HCT116 (cell line): Measurements from ENCODE around the gene ZFR. TPM values are rescaled to one million over a fixed set of nuclear protein-coding genes. Genes with fewer than 3 reads are reported as not detected.

Experiments
- ATAC-seq: fragments of 200-7000 bp; cut with Tn5 transposase; 2 replicates; pipeline ENCODE4 v1.9.1; 2020; ENCODE audit warnings: mild to moderate bottlenecking, moderate library complexity
- BruUV-seq: library from RNA; stranded (reverse); fragments of 400-500 nt; replicated peaks from 2 replicates; lab custom pipeline; 2021; lab: Mats Ljungman, UMichigan
- CTCF ChIA-PET: fragments of 300-600 bp; sonication (Branson Sonifier 250); formaldehyde crosslinking; loops from one replicate; lab custom pipeline; 2021; ENCODE audit warnings: antibody characterized with exemption; lab: Charles Lee
- POLR2A ChIA-PET: fragments of 300-600, 350-600 bp; sonication (Branson Sonifier 250); formaldehyde crosslinking; loops from one replicate; lab custom pipeline; 2021; ENCODE audit warnings: antibody characterized with exemption; lab: Charles Lee
- RAD21 ChIA-PET, 2 experiments: fragments of 300-600 bp; sonication (Branson Sonifier 250); formaldehyde crosslinking; loops; one replicate each; lab custom pipeline; 2023; ENCODE audit warnings: low total read pairs in 2 of 2; ENCODE audit not compliant: uncharacterized antibody in 2 of 2, unreplicated experiment in 2 of 2, low non-redundant PET in 1 of 2; lab: Charles Lee
- DNase-seq: peaks from one replicate; pipeline ENCODE4 v3.0.0-alpha.2; 2010; ENCODE audit warnings: low read depth, low spot score
- H2AFZ ChIP-seq: fragments of 200-600 bp; shearing (Covaris generic), sonication (generic); 2 replicates; pipeline ENCODE4 v1.6.1; 2017; ENCODE audit warnings: low read depth, mixed run types, mixed read lengths, antibody characterized with exemption, low read length; ENCODE audit not compliant: poor library complexity, severe bottlenecking
- H3K27ac ChIP-seq: 2 replicates; pipeline ENCODE4 v1.5.1; 2012; ENCODE audit warnings: low read depth, low read length
- H3K27me3 ChIP-seq: fragments of 200-600 bp; sonication (generic); 2 replicates; pipeline ENCODE4 v1.6.1; 2016; ENCODE audit warnings: mixed run types, low read length, mixed read lengths; ENCODE audit not compliant: insufficient read depth
- H3K36me3 ChIP-seq, 2 experiments: fragments of 200-500 bp in 1 of 2; fragments of 200-600 bp in 1 of 2; sonication (Bioruptor generic) in 1 of 2; sonication (generic) in 1 of 2; 2 replicates each; pipeline versions ENCODE4 v1.5.1 to v1.6.1; 2014 to 2016; ENCODE audit warnings: low read length in 2 of 2, inconsistent platforms in 1 of 2, mixed read lengths in 1 of 2, mixed run types in 1 of 2; ENCODE audit not compliant: insufficient read depth in 2 of 2, control insufficient read depth in 1 of 2
- H3K4me1 ChIP-seq, 2 experiments: fragments of 200-600 bp in 1 of 2; sonication (generic) in 1 of 2; 2 replicates each; pipeline versions ENCODE4 v1.5.1 to v1.6.1; 2012 to 2017; ENCODE audit warnings: low read length in 2 of 2, inconsistent platforms in 1 of 2, mild to moderate bottlenecking in 1 of 2, mixed read lengths in 1 of 2, mixed run types in 1 of 2, moderate library complexity in 1 of 2; ENCODE audit not compliant: insufficient read depth in 2 of 2, control insufficient read depth in 1 of 2
- H3K4me2 ChIP-seq: fragments of 200-600 bp; sonication (generic); 2 replicates; pipeline ENCODE4 v1.6.1; 2017; ENCODE audit warnings: mixed run types, low read length, mixed read lengths
- H3K4me3 ChIP-seq, 2 experiments: fragments of 200-600 bp in 1 of 2; sonication (generic) in 1 of 2; replicated peaks in 1 of 2; 2 replicates each; pipeline ENCODE4 v1.5.1; 2011 to 2016; ENCODE audit warnings: low read length in 2 of 2, control low read depth in 1 of 2, low read depth in 1 of 2, mild to moderate bottlenecking in 1 of 2, mixed read lengths in 1 of 2, mixed run types in 1 of 2
- H3K79me2 ChIP-seq: fragments of 200-600 bp; sonication (generic); 2 replicates; pipeline ENCODE4 v1.6.1; 2017; ENCODE audit warnings: mild to moderate bottlenecking, mixed run types, low read length, moderate library complexity, mixed read lengths; ENCODE audit not compliant: insufficient read depth
- H3K9ac ChIP-seq: fragments of 200-600 bp; sonication (generic); 2 replicates; pipeline ENCODE4 v1.6.1; 2016; ENCODE audit warnings: low read length, mixed read lengths
- H3K9me2 ChIP-seq: fragments of 200-600 bp; sonication (generic), shearing (Covaris generic); 2 replicates; pipeline ENCODE4 v1.6.1; 2017; ENCODE audit warnings: mixed run types, mild to moderate bottlenecking, moderate library complexity; ENCODE audit not compliant: insufficient read depth
- H3K9me3 ChIP-seq, 2 experiments: fragments of 200-500 bp in 1 of 2; fragments of 200-600 bp in 1 of 2; sonication (Bioruptor generic) in 1 of 2; sonication (generic) in 1 of 2; 2 replicates each; pipeline ENCODE4 v1.6.1; 2014 to 2017; ENCODE audit warnings: low read length in 2 of 2, mixed read lengths in 2 of 2, inconsistent platforms in 1 of 2, low read depth in 1 of 2, mild to moderate bottlenecking in 1 of 2, mixed run types in 1 of 2, moderate library complexity in 1 of 2; ENCODE audit not compliant: control insufficient read depth in 1 of 2, insufficient read depth in 1 of 2
- H4K20me1 ChIP-seq: fragments of 200-600 bp; sonication (generic), shearing (Covaris generic); 2 replicates; pipeline ENCODE4 v1.6.1; 2017; ENCODE audit warnings: mixed run types, mild to moderate bottlenecking, moderate library complexity; ENCODE audit not compliant: insufficient read depth
- CBX3 ChIP-seq: IDR thresholded peaks from 2 replicates; pipeline ENCODE4 v1.6.1; 2012; ENCODE audit warnings: low read depth
- EGR1 ChIP-seq: IDR thresholded peaks from 2 replicates; pipeline ENCODE4 v1.6.1; 2012; ENCODE audit warnings: low read depth
- ELF1 ChIP-seq: IDR thresholded peaks from 2 replicates; pipeline ENCODE4 v1.6.1; 2012; ENCODE audit warnings: low read depth, borderline replicate concordance
- EZH2 ChIP-seq: fragments of 200-600 bp; sonication (generic); IDR thresholded peaks from 2 replicates; pipeline ENCODE4 v1.6.1; 2017; ENCODE audit warnings: antibody characterized with exemption, mixed run types
- JUND ChIP-seq: IDR thresholded peaks from 2 replicates; pipeline ENCODE4 v1.6.1; 2012
- POLR2A ChIP-seq: IDR thresholded peaks from 2 replicates; pipeline ENCODE4 v1.7.0; 2011; ENCODE audit warnings: borderline replicate concordance; ENCODE audit not compliant: insufficient read depth, insufficient read length; ENCODE audit errors: extremely low read depth
- SIN3A ChIP-seq: IDR thresholded peaks from 2 replicates; pipeline ENCODE4 v1.6.1; 2012; ENCODE audit warnings: low read depth
- SRF ChIP-seq: IDR thresholded peaks from 2 replicates; pipeline ENCODE4 v1.6.1; 2012; ENCODE audit warnings: low read depth
- TCF7L2 ChIP-seq: IDR thresholded peaks from 2 replicates; pipeline ENCODE4 v1.7.0; 2011; ENCODE audit warnings: borderline replicate concordance, inconsistent platforms; ENCODE audit not compliant: insufficient read depth, insufficient read length; ENCODE audit errors: extremely low read depth
- YY1 ChIP-seq: IDR thresholded peaks from 2 replicates; pipeline ENCODE4 v1.6.1; 2011; ENCODE audit warnings: low read length, low read depth, moderate library complexity, mild to moderate bottlenecking; ENCODE audit not compliant: insufficient replicate concordance; ENCODE audit errors: extremely low read depth
- ZFX ChIP-seq: fragments of 450-650 bp; IDR thresholded peaks from 2 replicates; pipeline ENCODE4 v1.6.1; 2017
- intact Hi-C: fragments of 100-400 bp; cut with micrococcal nuclease; formaldehyde crosslinking; loops from 2 replicates; pipeline ENCODE4 v1.10.0; 2022
- total RNA-seq: library from RNA; stranded (reverse); gene quantifications from one replicate; pipeline ENCODE4 v1.2.1, GENCODE V29; 2021; ENCODE audit not compliant: unreplicated experiment
- TF ChIP-seq, protein P1 (sequence below): IDR thresholded peaks from 2 replicates; pipeline ENCODE4 v1.6.1; 2012
- TF ChIP-seq, protein P2 (sequence below): IDR thresholded peaks from 2 replicates; pipeline ENCODE4 v1.6.1; 2012; ENCODE audit warnings: low read depth
- TF ChIP-seq, protein P3 (sequence below), 3 experiments: fragments of 200-600 bp in 1 of 3; sonication (generic) in 1 of 3; IDR thresholded peaks in 2 of 3; conservative IDR thresholded peaks in 1 of 3; 2 replicates each; pipeline ENCODE4 v1.5.1; 2012 to 2017; ENCODE audit warnings: low read depth in 2 of 3, low read length in 2 of 3, antibody characterized with exemption in 1 of 3, borderline replicate concordance in 1 of 3, control low read depth in 1 of 3, mild to moderate bottlenecking in 1 of 3, mixed read lengths in 1 of 3, mixed run types in 1 of 3, moderate library complexity in 1 of 3; ENCODE audit not compliant: insufficient read depth in 1 of 3

ZFR gene
- total RNA-seq, 1 experiment from 2014 or later = 65.7 TPM

DNA sequence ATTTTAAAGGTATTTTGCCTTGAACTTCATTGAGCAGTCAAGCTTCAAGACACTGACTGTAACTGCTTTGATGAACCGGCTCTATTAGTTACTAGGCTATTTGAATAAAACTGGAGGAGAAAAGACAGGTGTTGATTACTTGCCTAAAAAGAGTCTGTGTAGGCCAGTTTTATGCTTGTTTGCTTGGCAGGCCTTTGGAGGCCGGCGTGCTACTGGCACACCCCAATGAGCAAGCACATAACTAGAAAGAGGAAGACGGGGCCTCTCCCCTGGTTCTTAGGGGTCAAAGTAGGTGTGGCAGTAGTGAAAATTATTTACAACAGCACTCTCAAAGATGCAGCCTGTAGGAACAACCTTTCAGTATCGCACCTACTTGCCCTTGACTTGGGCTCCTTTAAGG is 2.1 kb upstream of the ZFR start:
- no TSS peak for BruUV-seq
- H3K79me2 ChIP-seq = peaks cover 21% of the 10 kb centered on the region
- no peak for DNase-seq
- no peak overlapping the region for H3K4me2 ChIP-seq
- H3K36me3 ChIP-seq = no peaks in the 10 kb centered on the region
- H3K27ac ChIP-seq = no peak overlapping the region
- H4K20me1 ChIP-seq = peaks cover 8% of the 10 kb centered on the region; the same call in 1 of the 2 replicates
- no peaks in the 10 kb centered on the region for H3K9me2 ChIP-seq
- H3K9ac ChIP-seq = no peak overlapping the region
- no peaks in the 10 kb centered on the region for H3K9me3 ChIP-seq
- no peaks in the 10 kb centered on the region; the same call in 1 of the 2 replicates for H3K27me3 ChIP-seq
- no peak overlapping the region for H3K4me3 ChIP-seq
- TF ChIP-seq EZH2 (no peak), POLR2A (no peak), YY1 (no peak), SRF (no peak), SIN3A (no peak), ZFX (no peak), CBX3 (no peak), TCF7L2 (no peak), ELF1 (no peak), EGR1 (no peak), JUND (no peak)
- TF ChIP-seq, protein P1, sequence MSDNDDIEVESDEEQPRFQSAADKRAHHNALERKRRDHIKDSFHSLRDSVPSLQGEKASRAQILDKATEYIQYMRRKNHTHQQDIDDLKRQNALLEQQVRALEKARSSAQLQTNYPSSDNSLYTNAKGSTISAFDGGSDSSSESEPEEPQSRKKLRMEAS = no peak
- TF ChIP-seq, protein P2, sequence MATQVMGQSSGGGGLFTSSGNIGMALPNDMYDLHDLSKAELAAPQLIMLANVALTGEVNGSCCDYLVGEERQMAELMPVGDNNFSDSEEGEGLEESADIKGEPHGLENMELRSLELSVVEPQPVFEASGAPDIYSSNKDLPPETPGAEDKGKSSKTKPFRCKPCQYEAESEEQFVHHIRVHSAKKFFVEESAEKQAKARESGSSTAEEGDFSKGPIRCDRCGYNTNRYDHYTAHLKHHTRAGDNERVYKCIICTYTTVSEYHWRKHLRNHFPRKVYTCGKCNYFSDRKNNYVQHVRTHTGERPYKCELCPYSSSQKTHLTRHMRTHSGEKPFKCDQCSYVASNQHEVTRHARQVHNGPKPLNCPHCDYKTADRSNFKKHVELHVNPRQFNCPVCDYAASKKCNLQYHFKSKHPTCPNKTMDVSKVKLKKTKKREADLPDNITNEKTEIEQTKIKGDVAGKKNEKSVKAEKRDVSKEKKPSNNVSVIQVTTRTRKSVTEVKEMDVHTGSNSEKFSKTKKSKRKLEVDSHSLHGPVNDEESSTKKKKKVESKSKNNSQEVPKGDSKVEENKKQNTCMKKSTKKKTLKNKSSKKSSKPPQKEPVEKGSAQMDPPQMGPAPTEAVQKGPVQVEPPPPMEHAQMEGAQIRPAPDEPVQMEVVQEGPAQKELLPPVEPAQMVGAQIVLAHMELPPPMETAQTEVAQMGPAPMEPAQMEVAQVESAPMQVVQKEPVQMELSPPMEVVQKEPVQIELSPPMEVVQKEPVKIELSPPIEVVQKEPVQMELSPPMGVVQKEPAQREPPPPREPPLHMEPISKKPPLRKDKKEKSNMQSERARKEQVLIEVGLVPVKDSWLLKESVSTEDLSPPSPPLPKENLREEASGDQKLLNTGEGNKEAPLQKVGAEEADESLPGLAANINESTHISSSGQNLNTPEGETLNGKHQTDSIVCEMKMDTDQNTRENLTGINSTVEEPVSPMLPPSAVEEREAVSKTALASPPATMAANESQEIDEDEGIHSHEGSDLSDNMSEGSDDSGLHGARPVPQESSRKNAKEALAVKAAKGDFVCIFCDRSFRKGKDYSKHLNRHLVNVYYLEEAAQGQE = no peak
- TF ChIP-seq, protein P3, sequence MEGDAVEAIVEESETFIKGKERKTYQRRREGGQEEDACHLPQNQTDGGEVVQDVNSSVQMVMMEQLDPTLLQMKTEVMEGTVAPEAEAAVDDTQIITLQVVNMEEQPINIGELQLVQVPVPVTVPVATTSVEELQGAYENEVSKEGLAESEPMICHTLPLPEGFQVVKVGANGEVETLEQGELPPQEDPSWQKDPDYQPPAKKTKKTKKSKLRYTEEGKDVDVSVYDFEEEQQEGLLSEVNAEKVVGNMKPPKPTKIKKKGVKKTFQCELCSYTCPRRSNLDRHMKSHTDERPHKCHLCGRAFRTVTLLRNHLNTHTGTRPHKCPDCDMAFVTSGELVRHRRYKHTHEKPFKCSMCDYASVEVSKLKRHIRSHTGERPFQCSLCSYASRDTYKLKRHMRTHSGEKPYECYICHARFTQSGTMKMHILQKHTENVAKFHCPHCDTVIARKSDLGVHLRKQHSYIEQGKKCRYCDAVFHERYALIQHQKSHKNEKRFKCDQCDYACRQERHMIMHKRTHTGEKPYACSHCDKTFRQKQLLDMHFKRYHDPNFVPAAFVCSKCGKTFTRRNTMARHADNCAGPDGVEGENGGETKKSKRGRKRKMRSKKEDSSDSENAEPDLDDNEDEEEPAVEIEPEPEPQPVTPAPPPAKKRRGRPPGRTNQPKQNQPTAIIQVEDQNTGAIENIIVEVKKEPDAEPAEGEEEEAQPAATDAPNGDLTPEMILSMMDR (IDR thresholded peaks at IDR 0.05 in 2 of 3, conservative IDR thresholded peaks at IDR 0.05 in 1 of 3; ENCODE audit: borderline replicate concordance in 1 of 3, insufficient read depth in 1 of 3, low read depth in 2 of 3, low read length in 2 of 3) = no peak
- TF ChIP-seq, all 23 proteins: peak for 0
- CTCF ChIA-PET = no interaction called here
- POLR2A ChIA-PET = no interaction called here
- no peak overlapping the region for H2AFZ ChIP-seq
- H3K4me1 ChIP-seq = peaks cover 9 to 17% of the 10 kb centered on the region in 2 experiments; a peak in 3 of 4 replicates
- RAD21 ChIA-PET = no interaction called here
- intact Hi-C loops = no loop called here
- no peak for ATAC-seq
